LNCAP (cell line): ENCODE measurements around the gene SIRT1.

Experiments used
- CTCF ChIP-seq: fragments of 450-650 bp; IDR thresholded peaks from 2 replicates; pipeline ENCODE4 v1.5.1; 2017; ENCODE audit warnings: mild to moderate bottlenecking

SIRT1 gene

GRCh38 chr10:67924136-67924535, 39.7 kb downstream of the SIRT1 start:
- TF ChIP-seq CTCF, result no peak

GRCh38 chr10:67925449-67926005, 41.1 kb downstream of the SIRT1 start:
- TF ChIP-seq CTCF, result no peak

GRCh38 chr10:67926951-67927350, 42.5 kb downstream of the SIRT1 start:
- TF ChIP-seq CTCF, result no peak

- no peak for TF ChIP-seq CTCF
These were observed 48.7 kb downstream of the SIRT1 start for GRCh38 chr10:67933199-67933598.

GRCh38 chr10:67934336-67934735, 49.9 kb downstream of the SIRT1 start:
- no peak for TF ChIP-seq CTCF

- TF ChIP-seq CTCF, result no peak
These were observed 50.8 kb downstream of the SIRT1 start for GRCh38 chr10:67935223-67935622.

- no peak for TF ChIP-seq CTCF
These were observed 52.0 kb downstream of the SIRT1 start for GRCh38 chr10:67936416-67936815.

GRCh38 chr10:67943917-67944316, 59.5 kb downstream of the SIRT1 start:
- no peak for TF ChIP-seq CTCF
